Measurements from ENCODE around the gene BTBD19.

- TF ChIP-seq POLR2A (IDR thresholded peaks at IDR 0.05), result peak in 1 of 2 donors; percentile 89
- TF ChIP-seq CTCF (IDR thresholded peaks at IDR 0.05), result peak in 1 of 3 experiments; percentile 16
- peak; percentile 98 to 99 for TF ChIP-seq POLR2AphosphoS5 (IDR thresholded peaks at IDR 0.05; ENCODE audit: insufficient read depth in 1 of 2, low read depth in 1 of 2)
Measured at GRCh38 chr1:44775078-44775929, 33.0 kb upstream of the BTBD19 start, which contains the start of gene RPS8.

All from vagina (tissue), 2 donors.